Stomach smooth muscle (tissue), 2 donors: Measurements from ENCODE around the gene FPGS.
A peak's percentile ranks its signal among the peaks of the same experiment; 100 is the strongest.

ENCODE experiments used
- H3K27ac ChIP-seq: one replicate; pipeline ENCODE4 v1.7.0; 2013; ENCODE audit warnings: mild to moderate bottlenecking, low read length, inconsistent platforms
- H3K27me3 ChIP-seq, 2 donors: one replicate each; pipeline ENCODE4 v1.7.0; 2013; ENCODE audit warnings: low read length in 2 of 2; ENCODE audit not compliant: insufficient read depth in 2 of 2, control insufficient read depth in 1 of 2
- H3K36me3 ChIP-seq, 2 donors: one replicate each; pipeline ENCODE4 v1.7.0; 2013; ENCODE audit warnings: low read length in 2 of 2; ENCODE audit not compliant: control insufficient read depth in 2 of 2, insufficient read depth in 2 of 2
- H3K4me1 ChIP-seq: one replicate; pipeline ENCODE4 v1.7.0; 2013; ENCODE audit warnings: low read length; ENCODE audit not compliant: control insufficient read depth, insufficient read depth
- H3K4me3 ChIP-seq, 2 donors: one replicate each; pipeline ENCODE4 v1.7.0; 2013; ENCODE audit warnings: low read length in 2 of 2
- H3K9ac ChIP-seq, 2 donors: one replicate each; pipeline ENCODE4 v1.7.0; 2013; ENCODE audit warnings: low read length in 2 of 2, mild to moderate bottlenecking in 1 of 2
- H3K9me3 ChIP-seq, 2 donors: one replicate each; pipeline ENCODE4 v1.7.0; 2013; ENCODE audit warnings: low read length in 2 of 2; ENCODE audit not compliant: control insufficient read depth in 2 of 2
- donor health status: healthy.
- donor health status: Pancreatic carcinoma.

The FPGS gene

DNA sequence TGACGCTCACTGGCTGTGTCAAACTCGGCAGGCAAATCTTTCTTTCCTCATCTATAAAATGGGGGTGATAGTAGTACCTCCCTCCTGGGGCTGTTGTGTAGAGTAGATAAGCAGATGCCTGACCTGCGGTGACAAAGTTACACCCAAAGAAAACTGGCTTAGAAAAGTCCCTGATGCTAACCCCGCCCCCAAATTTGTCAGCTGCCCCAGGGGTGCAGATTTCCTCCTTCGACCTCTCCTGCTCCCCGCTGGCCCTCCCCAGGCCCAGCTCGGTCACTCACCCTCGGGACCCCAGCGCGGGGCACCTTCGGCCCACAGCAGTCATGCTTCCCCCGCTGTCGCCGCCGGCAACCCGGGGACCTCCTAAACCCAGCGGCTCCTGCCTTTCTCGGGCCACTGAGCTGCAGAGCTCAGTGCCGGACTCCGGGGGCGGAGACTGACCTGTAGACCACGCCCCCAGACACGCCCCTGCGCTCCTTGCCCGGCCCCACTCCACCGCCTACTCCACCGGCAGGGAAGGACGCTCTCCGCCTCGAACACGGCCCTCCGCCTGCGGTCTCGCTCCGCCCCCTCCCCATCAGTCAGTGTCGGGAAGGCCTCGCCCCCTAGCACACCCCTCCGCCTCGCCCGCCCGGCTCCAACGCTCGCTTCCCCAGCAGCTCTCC, 31.6 kb upstream of the FPGS start:
- peak overlapping the region; percentile 37 for H3K27ac ChIP-seq
- H3K9ac ChIP-seq, result peak overlapping the region in 1 of 2 donors; percentile 39
- H3K4me1 ChIP-seq, result peaks cover 22% of the 10 kb centered on the region

DNA sequence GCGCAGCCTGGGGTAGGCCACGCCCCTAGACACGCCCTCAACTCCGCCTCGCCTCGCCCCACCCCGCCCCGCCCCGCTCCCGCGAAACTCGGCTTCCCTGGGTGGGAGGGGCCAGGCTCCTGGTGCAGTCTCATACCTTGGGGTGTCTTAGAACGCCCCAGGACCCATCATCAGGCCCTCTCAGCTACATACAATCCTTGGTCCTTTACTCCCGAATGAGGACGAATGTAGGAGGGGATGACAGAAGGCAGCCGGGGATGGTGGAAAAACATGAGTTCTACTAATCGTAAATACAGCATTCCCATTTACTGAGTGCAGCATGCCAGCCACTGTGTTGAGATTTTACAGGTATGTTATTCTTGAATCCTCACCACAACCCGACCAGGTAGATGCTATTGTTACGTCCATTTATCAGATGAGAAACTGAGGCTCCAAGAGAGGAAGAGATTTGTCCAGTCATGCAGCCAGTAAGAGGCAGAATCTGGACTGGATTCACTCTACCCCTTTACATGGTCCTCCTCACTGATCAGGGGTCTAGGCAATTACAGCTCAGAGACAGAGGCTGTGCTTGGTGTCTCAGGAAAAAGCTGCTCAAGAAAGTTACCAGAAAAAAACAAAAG, 31.0 kb upstream of the FPGS start:
- H3K4me3 ChIP-seq, result peak overlapping the region; percentile 57 to 74
- no peaks in the 10 kb centered on the region for H3K36me3 ChIP-seq
- H3K27me3 ChIP-seq, result no peaks in the 10 kb centered on the region
- H3K9ac ChIP-seq, result no peak overlapping the region
- H3K9me3 ChIP-seq, result no peaks in the 10 kb centered on the region
- H3K4me1 ChIP-seq, result peaks cover 22% of the 10 kb centered on the region
- no peak overlapping the region for H3K27ac ChIP-seq

More for the DNA sequence above, 31.6 kb upstream of the FPGS start:
- no peaks in the 10 kb centered on the region for H3K9me3 ChIP-seq
- peak overlapping the region; percentile 59 to 74 for H3K4me3 ChIP-seq
- H3K36me3 ChIP-seq, result no peaks in the 10 kb centered on the region
- H3K27me3 ChIP-seq, result no peaks in the 10 kb centered on the region

DNA sequence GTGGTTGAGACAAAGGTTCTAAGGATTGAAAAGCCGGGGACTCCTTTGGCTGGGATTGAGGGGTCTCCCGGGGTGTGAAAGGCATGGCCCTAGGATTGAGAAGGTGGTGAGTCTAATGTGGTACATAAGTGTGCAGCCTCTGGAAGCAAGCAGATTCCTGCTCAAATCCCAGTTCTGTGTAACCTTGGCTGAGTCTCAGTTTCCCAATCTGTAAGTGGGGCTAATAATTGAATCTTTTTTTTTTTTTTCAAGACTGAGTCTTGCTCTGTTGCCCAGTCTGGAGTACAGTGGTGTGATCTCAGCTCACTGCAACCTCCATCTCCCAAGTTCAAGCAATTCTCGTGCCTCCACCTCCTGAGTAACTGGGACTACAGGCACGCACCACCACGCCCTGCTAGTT, 30.1 kb upstream of the FPGS start:
- Histone ChIP-seq H3K4me3 (no peak overlapping the region), H3K27me3 (no peaks in the 10 kb centered on the region), H3K9me3 (no peaks in the 10 kb centered on the region), H3K27ac (no peak overlapping the region), H3K36me3 (no peaks in the 10 kb centered on the region), H3K4me1 (peaks cover 22% of the 10 kb centered on the region), H3K9ac (no peak overlapping the region)

DNA sequence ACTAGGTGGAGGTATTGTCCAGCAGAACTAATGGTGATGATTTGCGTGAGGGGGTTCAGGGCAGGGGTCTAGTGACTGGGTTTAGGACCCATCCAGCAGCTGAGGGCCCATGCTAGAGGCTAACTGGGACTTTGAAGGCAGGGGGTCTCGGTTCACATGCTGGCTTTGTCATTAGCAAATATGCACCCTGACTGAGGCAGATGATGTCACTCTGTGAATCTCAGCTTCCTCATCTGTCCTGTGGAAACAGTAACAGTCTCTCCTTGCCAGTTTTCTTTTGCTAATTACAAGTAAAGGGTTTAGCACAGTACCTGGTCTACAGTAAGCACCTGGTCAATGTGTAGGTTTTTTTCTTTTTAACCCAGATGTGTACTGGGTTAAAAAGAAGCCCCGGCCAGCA, 29.4 kb upstream of the FPGS start:
- Histone ChIP-seq H3K27me3 (no peaks in the 10 kb centered on the region), H3K9ac (no peak overlapping the region), H3K4me3 (no peak overlapping the region), H3K9me3 (no peaks in the 10 kb centered on the region), H3K27ac (no peak overlapping the region), H3K4me1 (peaks cover 17% of the 10 kb centered on the region), H3K36me3 (no peaks in the 10 kb centered on the region)

DNA sequence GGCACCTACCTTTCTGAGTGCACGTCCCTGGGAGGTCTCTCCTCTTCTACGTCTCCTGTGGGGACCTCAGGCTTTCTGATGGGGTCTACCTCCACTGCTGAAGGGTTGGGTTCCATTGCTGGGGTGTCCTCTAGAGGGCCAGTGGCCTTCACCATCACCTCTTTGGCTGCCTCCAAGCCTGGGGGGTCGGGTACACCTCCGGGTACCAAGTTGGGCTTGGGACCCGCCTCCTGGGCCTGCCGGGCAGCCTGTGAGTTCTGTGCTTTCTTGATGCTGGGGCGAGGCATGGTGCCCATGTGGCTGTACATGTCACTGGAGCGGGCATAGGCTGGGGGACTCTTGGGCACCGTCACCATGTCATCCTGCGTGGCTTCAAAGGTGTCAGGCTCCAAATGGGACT, 28.7 kb upstream of the FPGS start:
- Histone ChIP-seq H3K4me1 (peaks cover 21% of the 10 kb centered on the region), H3K27ac (no peak overlapping the region), H3K27me3 (no peaks in the 10 kb centered on the region), H3K36me3 (no peaks in the 10 kb centered on the region), H3K9ac (no peak overlapping the region), H3K4me3 (no peak overlapping the region), H3K9me3 (no peaks in the 10 kb centered on the region)

DNA sequence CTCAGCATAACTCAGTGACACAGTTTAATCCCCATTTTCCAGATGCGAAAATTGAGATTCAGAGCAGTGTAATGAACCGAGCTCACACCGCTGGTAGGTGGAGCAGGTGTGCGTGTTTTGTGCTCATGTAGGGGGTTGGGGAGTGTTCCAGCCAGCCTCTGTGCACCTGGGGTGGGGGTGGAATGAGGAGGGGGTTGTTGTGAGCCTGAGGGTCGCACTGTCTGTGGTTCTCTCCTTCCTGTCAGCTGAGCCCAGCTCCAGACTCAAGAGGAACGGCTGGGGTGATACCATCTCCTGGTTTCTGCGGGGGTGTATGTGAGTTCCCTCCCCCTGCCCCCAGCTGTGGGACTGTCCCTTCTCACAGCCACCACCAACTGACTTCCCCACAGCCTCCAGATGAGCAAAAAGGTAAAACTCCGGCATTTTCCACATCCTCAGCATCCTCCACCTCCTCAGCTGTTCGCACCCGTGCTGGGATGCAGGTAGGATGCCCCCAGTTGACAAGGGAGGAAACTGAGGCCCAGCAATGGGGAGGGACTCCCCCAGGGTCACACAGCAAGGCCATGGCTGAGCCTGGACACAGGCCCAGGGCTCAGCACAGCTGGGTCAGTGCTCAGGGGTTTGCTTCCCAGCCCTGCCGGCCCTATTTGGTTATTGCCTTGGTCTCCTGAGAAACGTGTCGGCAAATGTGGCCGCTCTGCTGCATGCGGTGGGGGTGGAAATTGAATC, 26.3 kb upstream of the FPGS start:
- H3K27ac ChIP-seq, result no peak overlapping the region
- no peaks in the 10 kb centered on the region for H3K9me3 ChIP-seq
- H3K36me3 ChIP-seq, result no peaks in the 10 kb centered on the region
- no peak overlapping the region for H3K9ac ChIP-seq
- H3K4me1 ChIP-seq, result peaks cover 12% of the 10 kb centered on the region
- no peaks in the 10 kb centered on the region for H3K27me3 ChIP-seq
- no peak overlapping the region for H3K4me3 ChIP-seq

DNA sequence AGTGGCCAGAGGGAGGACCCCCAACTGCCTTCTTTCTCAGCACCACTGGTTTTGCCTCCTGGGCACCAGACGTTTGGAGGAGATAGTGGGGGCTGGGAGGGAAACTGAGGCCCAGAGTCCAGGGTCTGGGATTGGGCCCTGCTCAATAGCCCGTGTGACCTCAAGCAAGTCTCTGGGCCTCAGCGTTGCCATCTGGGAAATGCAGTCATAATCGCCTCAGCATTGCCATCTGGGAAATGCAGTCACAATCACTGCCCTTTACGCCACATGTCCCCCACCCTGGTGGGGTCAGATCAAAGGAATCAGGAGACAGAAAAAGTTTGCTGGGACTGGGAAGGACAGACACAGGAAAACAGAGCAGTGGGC, 25.8 kb upstream of the FPGS start:
- Histone ChIP-seq H3K4me3 (no peak overlapping the region), H3K9me3 (no peaks in the 10 kb centered on the region), H3K27me3 (no peaks in the 10 kb centered on the region), H3K27ac (no peak overlapping the region), H3K4me1 (peaks cover 9% of the 10 kb centered on the region), H3K9ac (no peak overlapping the region), H3K36me3 (no peaks in the 10 kb centered on the region)

DNA sequence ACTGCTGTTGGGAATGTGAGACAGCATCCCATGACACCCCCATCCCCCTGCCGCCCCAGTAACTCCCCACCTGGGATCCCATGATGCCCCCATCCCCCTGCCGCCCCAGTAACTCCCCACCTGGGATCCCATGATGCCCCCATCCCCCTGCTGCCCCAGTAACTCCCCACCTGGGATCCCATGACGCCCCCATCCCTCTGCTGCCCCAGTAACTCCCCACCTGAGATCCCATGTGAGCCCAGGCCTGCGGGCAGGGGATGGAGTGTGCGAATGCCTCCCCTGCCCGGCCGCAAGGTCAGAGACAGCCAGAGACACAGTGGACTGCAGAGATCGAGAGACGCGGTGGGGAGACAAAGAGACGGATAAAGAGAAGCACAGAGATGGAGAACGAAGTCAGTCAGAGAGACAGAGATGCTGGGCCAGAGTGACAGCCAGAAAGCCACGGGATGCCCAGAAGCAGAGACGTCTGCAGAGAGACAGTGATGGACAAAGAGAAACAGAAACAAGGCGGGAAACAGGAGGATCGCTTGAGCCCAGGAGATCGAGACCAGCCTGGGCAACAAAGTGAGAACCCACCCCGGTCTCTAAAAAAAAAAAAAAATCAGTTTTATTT, 25.2 kb upstream of the FPGS start:
- no peaks in the 10 kb centered on the region for H3K9me3 ChIP-seq
- H3K9ac ChIP-seq, result no peak overlapping the region
- H3K27ac ChIP-seq, result no peak overlapping the region
- no peaks in the 10 kb centered on the region for H3K27me3 ChIP-seq
- no peak overlapping the region for H3K4me3 ChIP-seq
- H3K4me1 ChIP-seq, result peaks cover 8% of the 10 kb centered on the region
- H3K36me3 ChIP-seq, result no peaks in the 10 kb centered on the region

DNA sequence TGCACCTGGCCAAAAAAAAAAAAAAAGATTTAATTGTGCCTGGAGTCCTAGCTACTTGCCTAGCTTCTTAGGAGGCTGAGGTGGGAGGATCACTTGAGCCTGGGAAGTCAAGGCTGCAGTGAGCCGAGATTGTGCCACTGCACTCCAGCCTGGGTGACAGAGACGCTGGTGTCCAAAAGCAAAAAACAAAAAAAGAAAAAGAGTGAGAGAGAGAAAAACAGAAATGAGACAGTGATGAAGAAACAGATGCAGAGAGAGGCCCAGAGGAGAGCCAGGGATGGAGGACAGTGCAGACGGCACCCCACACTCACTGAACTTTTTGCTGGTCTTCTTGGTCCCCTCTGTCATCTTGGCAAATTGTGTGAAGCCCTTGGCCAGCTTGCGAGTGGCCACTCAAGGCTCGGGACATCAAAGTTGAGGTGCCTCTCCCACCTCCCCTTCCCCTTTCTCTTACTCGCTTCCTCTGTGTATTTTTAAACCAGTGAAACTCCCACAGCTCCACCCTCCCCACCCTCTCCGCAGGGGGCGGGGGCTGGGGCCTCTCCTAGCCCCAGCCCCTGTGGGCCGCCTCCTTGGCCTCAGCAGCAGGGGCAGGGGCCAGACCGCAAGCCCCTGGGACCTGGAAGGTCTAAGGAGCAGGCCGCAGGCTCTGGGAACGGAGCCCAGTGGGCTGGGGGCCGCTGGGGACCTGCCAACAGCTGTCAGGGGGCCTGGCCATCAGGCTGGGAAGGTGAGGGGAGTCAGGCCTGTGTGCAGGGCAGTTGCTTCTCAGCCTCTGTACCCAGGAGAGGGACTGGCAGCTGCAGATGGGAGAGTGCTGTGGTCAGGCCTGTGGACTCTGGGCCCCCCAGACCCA, 24.2 kb upstream of the FPGS start, which contains the start of gene SH2D3C:
SH2D3C (minus strand) TSS at position 387 of the 856 bp plus-strand sequence; CDS start at position 348, 39 bp downstream.
- peaks cover 8% of the 10 kb centered on the region for H3K4me1 ChIP-seq
- no peaks in the 10 kb centered on the region for H3K9me3 ChIP-seq
- no peaks in the 10 kb centered on the region for H3K27me3 ChIP-seq
- no peaks in the 10 kb centered on the region for H3K36me3 ChIP-seq
- no peak within 1 kb of the TSS for H3K4me3 ChIP-seq
- no peak within 1 kb of the TSS for H3K9ac ChIP-seq
- H3K27ac ChIP-seq, result no peak within 1 kb of the TSS
